Thyroid gland (tissue), 4 donors: ENCODE measurements around the gene C1orf35. TPM values are rescaled to one million over a fixed set of nuclear protein-coding genes. Genes with fewer than 3 reads are reported as not detected.

Experiments
- DNase-seq, 2 donors: peaks; one replicate each; pipeline ENCODE4 v3.0.0-alpha.2; 2019
- H3K27ac ChIP-seq, 3 donors: fragments of 200-600 bp; sonication (generic); 1 replicate in 2 of 3; 2 replicates in 1 of 3; pipeline ENCODE4 v1.5.1; 2016 to 2019; ENCODE audit warnings: mild to moderate bottlenecking in 1 of 3, moderate library complexity in 1 of 3
- H3K27me3 ChIP-seq: fragments of 200-600 bp; sonication (generic); one replicate; pipeline ENCODE4 v1.5.1; 2019
- H3K36me3 ChIP-seq, 2 donors: fragments of 200-600 bp; sonication (generic); one replicate each; pipeline ENCODE4 v1.5.1; 2016 to 2019
- H3K4me1 ChIP-seq, 2 donors: fragments of 200-600 bp; sonication (generic); one replicate each; pipeline ENCODE4 v1.5.1; 2017 to 2019
- H3K4me3 ChIP-seq, 3 donors: fragments of 200-600 bp; sonication (generic); replicated peaks in 1 of 3; 1 replicate in 2 of 3; 2 replicates in 1 of 3; pipeline ENCODE4 v1.5.1; 2016; ENCODE audit warnings: mild to moderate bottlenecking in 1 of 3
- H3K9me3 ChIP-seq: fragments of 200-600 bp; sonication (generic); one replicate; pipeline ENCODE4 v1.5.1; 2017
- CTCF ChIP-seq, 6 experiments: fragments of 200-600 bp in 3 of 6; fragments of 450-650 bp in 3 of 6; sonication (generic) in 3 of 6; IDR thresholded peaks; one replicate each; pipeline ENCODE4 v1.5.1; 2016 to 2019; ENCODE audit warnings: antibody characterized with exemption in 6 of 6, mild to moderate bottlenecking in 2 of 6, inconsistent platforms in 1 of 6, moderate library complexity in 1 of 6
- POLR2A ChIP-seq, 2 donors: fragments of 450-650 bp; IDR thresholded peaks; one replicate each; pipeline ENCODE4 v1.6.1; 2017; ENCODE audit warnings: antibody characterized with exemption in 2 of 2, mild to moderate bottlenecking in 2 of 2, moderate library complexity in 1 of 2
- WGBS, 2 donors: methylation state at CpG; one replicate each; pipeline ENCODE4 v1.1.5; 2017; 5-methylcytosine and 5-hydroxymethylcytosine counted together
- intact Hi-C: fragments of 100-400 bp; cut with DNase I; formaldehyde crosslinking; loops from one replicate; pipeline ENCODE4 v1.15.1; 2023
- total RNA-seq, 4 donors: library from RNA; depleted of rRNA; stranded (reverse); fragments of >200 nt; gene quantifications; one replicate each; pipeline ENCODE4 v1.2.3, GENCODE V29; 2016

The C1orf35 gene
- total RNA-seq, 4 donors from 2014 or later, result 8.3 to 26.5 (median 13.6) TPM

DNA sequence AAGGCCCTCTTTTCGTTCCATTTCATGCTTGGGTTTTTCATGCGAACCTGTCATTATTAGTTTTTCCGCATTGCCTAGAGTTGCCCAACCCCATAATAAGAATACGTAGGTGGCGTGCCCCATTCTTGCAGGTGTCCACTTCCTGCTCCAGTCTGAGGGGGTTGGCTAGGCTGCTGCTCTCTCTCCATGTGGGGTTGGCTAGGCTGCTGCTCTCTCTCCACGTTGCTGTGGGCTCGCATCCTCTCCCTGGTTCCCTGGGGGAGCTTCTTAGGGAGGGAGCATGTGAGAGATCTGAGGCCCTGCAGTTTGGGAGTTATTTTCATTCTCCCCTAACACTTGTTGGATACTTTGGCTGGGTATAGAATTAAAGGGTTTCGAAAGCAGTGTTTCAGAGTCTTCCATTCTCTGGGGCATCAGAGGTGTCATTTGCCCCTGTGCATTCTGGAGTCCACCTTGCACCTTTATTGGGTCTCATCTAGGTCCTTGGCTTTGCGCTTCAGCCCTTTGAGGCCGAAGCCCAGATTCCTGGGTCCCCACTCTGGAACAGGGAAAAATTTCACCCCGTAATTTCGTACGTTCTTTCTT, 8.6 kb downstream of the C1orf35 start:
- DNase-seq, result no peak

DNA sequence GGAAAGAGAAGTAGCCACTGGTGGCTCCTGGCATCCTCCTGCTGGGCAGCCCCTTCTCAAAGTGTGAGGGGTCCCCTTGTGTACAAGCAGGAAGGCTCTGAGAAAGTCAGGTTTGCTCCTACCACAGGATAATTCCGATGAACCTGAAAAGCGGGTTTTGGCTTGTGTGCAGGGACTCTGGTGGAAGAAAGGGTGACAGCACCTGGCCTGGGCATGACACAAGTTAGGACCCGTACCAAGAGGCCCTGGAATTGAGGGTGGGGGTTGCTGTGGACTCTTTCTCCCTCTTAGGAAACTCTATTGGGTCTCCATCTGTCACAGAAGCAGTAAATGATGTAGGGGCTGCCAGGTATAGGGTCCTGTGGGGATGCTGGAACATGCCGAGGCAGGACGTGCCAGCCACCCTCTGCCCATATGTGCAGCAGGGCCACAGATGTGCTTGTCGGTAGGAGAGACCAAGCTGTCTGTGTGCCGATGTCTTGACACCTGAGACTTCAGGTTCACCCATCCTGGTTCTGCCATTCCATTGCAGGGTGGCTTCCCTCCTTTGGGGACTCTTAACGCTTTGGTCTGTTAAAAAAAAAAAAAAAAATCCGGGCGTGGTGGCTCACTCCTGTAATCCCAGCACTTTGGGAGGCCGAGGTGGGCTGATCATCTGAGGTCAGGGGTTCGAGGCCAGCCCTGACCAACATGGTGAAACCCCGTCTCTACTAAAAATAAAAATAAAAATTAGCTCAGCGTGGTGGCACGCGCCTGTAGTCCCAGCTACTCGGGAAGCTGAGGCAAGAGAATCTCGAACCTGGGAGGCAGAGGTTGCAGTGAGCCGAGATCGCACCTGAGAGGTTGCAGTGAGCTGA, 9.8 kb downstream of the C1orf35 start:
- DNase-seq, result no peak
- Histone ChIP-seq H3K27ac (no peak overlapping the region), H3K27me3 (no peaks in the 10 kb centered on the region), H3K9me3 (no peaks in the 10 kb centered on the region), H3K4me1 (peaks cover 25 to 53% of the 10 kb centered on the region in 2 donors), H3K36me3 (peaks cover 10 to 12% of the 10 kb centered on the region in 2 donors), H3K4me3 (no peak overlapping the region)
- WGBS, 2 donors, result 95 to 98% methylated on average over 19 to 20 of the region's 20 CpGs
- intact Hi-C loops, result no loop called here
- TF ChIP-seq POLR2A (IDR thresholded peaks at IDR 0.05), result no peak
- no peak for TF ChIP-seq CTCF (IDR thresholded peaks at IDR 0.05)

More for the DNA sequence above, 8.6 kb downstream of the C1orf35 start:
- no peak overlapping the region for H3K4me3 ChIP-seq
- H3K27ac ChIP-seq, result no peak overlapping the region
- peaks cover 23 to 25% of the 10 kb centered on the region in 2 donors for H3K36me3 ChIP-seq
- TF ChIP-seq CTCF (IDR thresholded peaks at IDR 0.05), result no peak
- no peaks in the 10 kb centered on the region for H3K9me3 ChIP-seq
- intact Hi-C loops, result no loop called here
- H3K27me3 ChIP-seq, result no peaks in the 10 kb centered on the region
- WGBS, 2 donors, result 89 to 97% methylated on average over 13 of the region's 13 CpGs
- H3K4me1 ChIP-seq, result peaks cover 14 to 40% of the 10 kb centered on the region in 2 donors

GRCh38 chr1:228092342-228093049, 10.6 kb downstream of the C1orf35 start:
- H3K27ac ChIP-seq, result no peak overlapping the region
- no peaks in the 10 kb centered on the region for H3K9me3 ChIP-seq
- peaks cover 3 to 4% of the 10 kb centered on the region in 2 donors for H3K36me3 ChIP-seq
- H3K27me3 ChIP-seq, result no peaks in the 10 kb centered on the region
- H3K4me3 ChIP-seq, result no peak overlapping the region
- WGBS, 2 donors, result 92 to 96% methylated on average over 9 to 11 of the region's 11 CpGs
- intact Hi-C loops, result no loop called here
- peaks cover 31 to 61% of the 10 kb centered on the region in 2 donors for H3K4me1 ChIP-seq
- TF ChIP-seq CTCF (IDR thresholded peaks at IDR 0.05), result no peak
- TF ChIP-seq POLR2A (IDR thresholded peaks at IDR 0.05), result no peak
- no peak for DNase-seq

- WGBS, 2 donors, result 38 to 48% methylated on average over 4 of the region's 4 CpGs
- no peak overlapping the region for H3K4me3 ChIP-seq
- peaks cover 42 to 71% of the 10 kb centered on the region in 2 donors for H3K4me1 ChIP-seq
- no peaks in the 10 kb centered on the region for H3K36me3 ChIP-seq
- no peaks in the 10 kb centered on the region for H3K9me3 ChIP-seq
- H3K27ac ChIP-seq, result no peak overlapping the region
- intact Hi-C loops, result no loop called here
- DNase-seq, result no peak
- H3K27me3 ChIP-seq, result no peaks in the 10 kb centered on the region
- TF ChIP-seq CTCF (IDR thresholded peaks at IDR 0.05) (no peak), POLR2A (IDR thresholded peaks at IDR 0.05) (no peak)
Observed at GRCh38 chr1:228091084-228091483, 12.0 kb downstream of the C1orf35 start.
